Fibroblast of pulmonary artery (primary cell): ENCODE data around the gene GSE1.

ENCODE experiments used
- DNase-seq: peaks from one replicate; pipeline ENCODE4 v3.0.0-alpha.2; 2010; ENCODE audit warnings: low read depth
- H3K4me3 ChIP-seq: replicated peaks from 2 replicates; pipeline ENCODE4 v1.5.1; 2011; ENCODE audit warnings: low read depth, mild to moderate bottlenecking, control low read depth, low read length, moderate library complexity
- TF ChIP-seq, protein P1 (sequence below): IDR thresholded peaks from 2 replicates; pipeline ENCODE4 v1.5.1; 2011; ENCODE audit warnings: mild to moderate bottlenecking, control low read depth, low read length, inconsistent platforms; ENCODE audit errors: missing control alignments

Gene GSE1

GRCh38 chr16:85658504-85659326 is 45.6 kb downstream of the GSE1 start:
- H3K4me3 ChIP-seq: no peak overlapping the region
- no peak for DNase-seq
- TF ChIP-seq, protein P1, sequence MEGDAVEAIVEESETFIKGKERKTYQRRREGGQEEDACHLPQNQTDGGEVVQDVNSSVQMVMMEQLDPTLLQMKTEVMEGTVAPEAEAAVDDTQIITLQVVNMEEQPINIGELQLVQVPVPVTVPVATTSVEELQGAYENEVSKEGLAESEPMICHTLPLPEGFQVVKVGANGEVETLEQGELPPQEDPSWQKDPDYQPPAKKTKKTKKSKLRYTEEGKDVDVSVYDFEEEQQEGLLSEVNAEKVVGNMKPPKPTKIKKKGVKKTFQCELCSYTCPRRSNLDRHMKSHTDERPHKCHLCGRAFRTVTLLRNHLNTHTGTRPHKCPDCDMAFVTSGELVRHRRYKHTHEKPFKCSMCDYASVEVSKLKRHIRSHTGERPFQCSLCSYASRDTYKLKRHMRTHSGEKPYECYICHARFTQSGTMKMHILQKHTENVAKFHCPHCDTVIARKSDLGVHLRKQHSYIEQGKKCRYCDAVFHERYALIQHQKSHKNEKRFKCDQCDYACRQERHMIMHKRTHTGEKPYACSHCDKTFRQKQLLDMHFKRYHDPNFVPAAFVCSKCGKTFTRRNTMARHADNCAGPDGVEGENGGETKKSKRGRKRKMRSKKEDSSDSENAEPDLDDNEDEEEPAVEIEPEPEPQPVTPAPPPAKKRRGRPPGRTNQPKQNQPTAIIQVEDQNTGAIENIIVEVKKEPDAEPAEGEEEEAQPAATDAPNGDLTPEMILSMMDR: no peak

GRCh38 chr16:85659336-85659735 is 46.2 kb downstream of the GSE1 start:
- TF ChIP-seq, protein P1: no peak

DNA sequence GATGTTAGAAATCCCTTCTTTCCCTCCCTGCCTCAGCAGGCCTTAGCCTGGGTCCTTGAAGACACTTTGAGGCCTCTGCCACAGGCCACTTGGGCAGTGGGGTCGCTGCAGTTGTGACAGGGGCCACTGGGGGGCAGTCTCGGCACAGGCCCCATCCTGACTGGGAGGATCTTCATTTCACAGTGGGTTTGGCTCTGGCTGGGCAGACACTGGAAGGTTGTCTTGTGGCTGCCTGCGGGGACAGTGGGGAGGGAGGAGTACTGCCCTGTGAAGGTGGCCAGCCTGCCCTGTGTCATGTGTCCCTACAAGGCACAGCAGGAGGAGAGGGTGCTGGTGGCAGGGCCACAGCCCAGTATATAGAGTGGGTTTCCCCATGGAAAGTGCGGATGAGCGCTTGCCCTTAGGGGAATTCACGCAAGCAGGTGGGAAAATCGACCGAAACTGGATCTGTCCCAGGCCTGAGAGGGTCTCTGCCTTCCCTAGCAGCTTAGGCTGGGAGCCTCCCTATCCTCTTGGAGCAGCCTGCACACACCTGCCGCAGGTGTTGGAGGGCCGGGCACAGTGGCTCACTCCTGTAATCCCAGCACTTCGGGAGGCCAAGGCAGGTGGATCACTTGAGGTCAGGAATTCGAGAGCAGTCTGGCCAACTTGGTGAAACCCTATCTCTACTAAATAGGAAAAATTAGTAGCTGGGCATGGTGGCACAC is 46.8 kb downstream of the GSE1 start:
- TF ChIP-seq, protein P1: peak; percentile 96
- peak; percentile 64 for DNase-seq
- H3K4me3 ChIP-seq: no peak overlapping the region

More at GRCh38 chr16:85659336-85659735, 46.2 kb downstream of the GSE1 start:
- H3K4me3 ChIP-seq: no peak overlapping the region
- DNase-seq: no peak

DNA sequence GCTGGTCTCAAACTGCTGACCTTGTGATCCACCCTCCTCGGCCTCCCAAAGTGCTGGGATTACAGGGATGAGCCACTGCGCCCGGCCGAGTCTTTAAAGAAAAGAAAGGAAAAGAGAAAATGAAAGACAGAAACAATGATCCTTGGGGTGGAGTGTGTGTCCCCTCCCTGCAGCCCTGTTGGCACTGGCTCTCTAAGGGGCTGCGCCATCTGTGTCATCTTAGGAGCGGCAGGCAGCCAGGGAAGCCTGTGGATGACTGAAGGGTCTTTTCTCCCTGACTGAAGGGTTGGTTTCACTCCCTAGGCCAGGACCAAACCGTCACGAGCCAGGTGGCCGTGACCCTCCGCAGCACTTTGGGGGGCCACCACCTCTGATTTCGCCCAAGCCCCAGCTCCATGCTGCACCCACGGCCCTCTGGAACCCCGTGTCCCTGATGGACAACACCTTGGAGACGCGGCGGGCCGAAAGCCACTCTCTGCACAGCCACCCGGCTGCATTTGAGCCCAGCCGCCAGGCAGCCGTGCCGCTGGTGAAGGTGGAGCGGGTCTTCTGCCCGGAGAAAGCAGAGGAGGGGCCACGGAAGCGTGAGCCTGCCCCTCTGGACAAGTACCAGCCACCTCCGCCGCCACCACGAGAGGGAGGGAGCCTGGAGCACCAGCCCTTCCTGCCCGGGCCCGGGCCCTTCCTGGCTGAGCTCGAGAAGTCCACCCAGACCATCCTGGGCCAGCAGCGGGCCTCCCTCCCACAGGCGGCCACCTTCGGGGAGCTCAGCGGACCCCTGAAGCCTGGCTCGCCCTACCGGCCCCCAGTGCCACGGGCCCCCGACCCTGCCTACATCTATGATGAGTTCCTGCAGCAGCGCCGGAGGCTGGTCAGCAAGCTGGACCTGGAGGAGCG is 48.0 kb downstream of the GSE1 start:
- TF ChIP-seq, protein P1: no peak
- H3K4me3 ChIP-seq: no peak overlapping the region
- no peak for DNase-seq

- TF ChIP-seq, protein P1: no peak
- no peak for DNase-seq
These were observed 48.8 kb downstream of the GSE1 start for GRCh38 chr16:85661740-85662481.

DNA sequence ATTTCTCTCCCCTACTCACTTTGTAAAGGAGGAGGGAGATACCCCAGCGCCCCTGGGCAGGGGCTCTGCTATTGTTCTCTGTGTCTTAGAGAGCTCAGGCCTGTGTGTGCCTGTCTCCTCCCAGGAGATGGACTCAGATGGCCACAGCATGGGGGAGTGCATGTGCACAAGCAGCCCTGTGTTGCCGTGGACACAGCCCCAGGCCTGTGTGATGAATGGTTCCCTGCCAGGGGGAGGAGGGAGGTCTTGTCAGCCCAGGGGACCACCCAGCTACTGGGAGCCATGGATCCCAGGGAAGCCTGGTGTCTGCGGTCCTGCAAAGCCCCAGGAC is 49.3 kb downstream of the GSE1 start:
- no peak for DNase-seq
- H3K4me3 ChIP-seq: no peak overlapping the region
- TF ChIP-seq, protein P1: no peak

More at GRCh38 chr16:85661740-85662481, 48.8 kb downstream of the GSE1 start:
- no peak overlapping the region for H3K4me3 ChIP-seq
